CMK (cell line): ENCODE measurements around the gene ZNF174.
A peak's percentile ranks its signal among the peaks of the same experiment; 100 is the strongest.

Experiments used
- DNase-seq: peaks from one replicate; pipeline ENCODE4 v3.0.0-alpha.2; 2010; ENCODE audit warnings: low read depth

ZNF174 gene

GRCh38 chr16:3400779-3401688, at the start of gene ZNF174, which contains the start of gene ZSCAN32:
Gene ZNF174 (plus strand): TSS chr16:3401215. CDS start chr16:3402005, 790 bp downstream.
Gene ZSCAN32 (minus strand): TSS chr16:3401004. CDS start chr16:3397557, 3,447 bp downstream.
- DNase-seq = peak; percentile 97

- DNase-seq = no peak
These were observed 45.4 kb upstream of the ZNF174 start, which contains the start of gene OR2C1 for GRCh38 chr16:3355589-3355988. Gene OR2C1 (plus strand): TSS chr16:3355889. CDS start chr16:3355941, 52 bp downstream.

- no peak for DNase-seq
These were observed 44.9 kb upstream of the ZNF174 start for GRCh38 chr16:3356118-3356517.

- DNase-seq = no peak
These were observed 42.1 kb upstream of the ZNF174 start for GRCh38 chr16:3358871-3359270.

- DNase-seq = no peak
These were observed 38.1 kb upstream of the ZNF174 start for GRCh38 chr16:3362931-3363330.

- no peak for DNase-seq
These were observed 37.2 kb upstream of the ZNF174 start for GRCh38 chr16:3363793-3364192.

GRCh38 chr16:3364774-3365427, 36.1 kb upstream of the ZNF174 start:
- DNase-seq = peak; percentile 85

GRCh38 chr16:3369073-3369472, 31.9 kb upstream of the ZNF174 start:
- DNase-seq = no peak

GRCh38 chr16:3375680-3376079, 25.3 kb upstream of the ZNF174 start:
- DNase-seq = no peak

- no peak for DNase-seq
These were observed 23.1 kb upstream of the ZNF174 start for GRCh38 chr16:3377917-3378316.

GRCh38 chr16:3383045-3383448, 18.0 kb upstream of the ZNF174 start:
- DNase-seq = no peak

- no peak for DNase-seq
These were observed 12.7 kb upstream of the ZNF174 start for GRCh38 chr16:3388325-3388724.

GRCh38 chr16:3389663-3390338, 11.2 kb upstream of the ZNF174 start:
- no peak for DNase-seq

- no peak for DNase-seq
These were observed 603 bp upstream of the ZNF174 start for GRCh38 chr16:3400446-3400778.

- DNase-seq = no peak
These were observed 843 bp downstream of the ZNF174 start for GRCh38 chr16:3401719-3402397.

- DNase-seq = no peak
These were observed 7.7 kb downstream of the ZNF174 start for GRCh38 chr16:3408561-3409197.

GRCh38 chr16:3413730-3414379, 12.8 kb downstream of the ZNF174 start:
- no peak for DNase-seq

GRCh38 chr16:3431779-3432219, 30.8 kb downstream of the ZNF174 start:
- DNase-seq = peak; percentile 98

GRCh38 chr16:3434373-3434772, 33.4 kb downstream of the ZNF174 start:
- DNase-seq = no peak

- no peak for DNase-seq
These were observed 38.6 kb downstream of the ZNF174 start for GRCh38 chr16:3439637-3440036.
